ENCODE measurements around the gene CCR6.

The CCR6 gene

GRCh38 chr6:167098825-167099225 lies 24.1 kb upstream of the CCR6 start:
- no peak for DNase-seq (ENCODE audit: low spot score)

GRCh38 chr6:167099707-167100106 lies 23.2 kb upstream of the CCR6 start:
- DNase-seq (ENCODE audit: low spot score): no peak

- DNase-seq (ENCODE audit: low spot score): no peak
Observed at GRCh38 chr6:167100241-167100674, 22.6 kb upstream of the CCR6 start.

- DNase-seq (ENCODE audit: low spot score): no peak
Observed at GRCh38 chr6:167102318-167102717, 20.6 kb upstream of the CCR6 start.

- no peak for DNase-seq (ENCODE audit: low spot score)
Observed at GRCh38 chr6:167103041-167103891, 19.6 kb upstream of the CCR6 start.

GRCh38 chr6:167104388-167104787 lies 18.5 kb upstream of the CCR6 start:
- no peak for DNase-seq (ENCODE audit: low spot score)

GRCh38 chr6:167105060-167105459 lies 17.8 kb upstream of the CCR6 start:
- no peak for DNase-seq (ENCODE audit: low spot score)

- DNase-seq (ENCODE audit: low spot score): no peak
Observed at GRCh38 chr6:167106406-167106805, 16.5 kb upstream of the CCR6 start.

- no peak for DNase-seq (ENCODE audit: low spot score)
Observed at GRCh38 chr6:167107787-167108186, 15.1 kb upstream of the CCR6 start.

GRCh38 chr6:167108278-167108677 lies 14.6 kb upstream of the CCR6 start:
- DNase-seq (ENCODE audit: low spot score): no peak

- DNase-seq (ENCODE audit: low spot score): no peak
Observed at GRCh38 chr6:167109651-167110050, 13.2 kb upstream of the CCR6 start.

- no peak for DNase-seq (ENCODE audit: low spot score)
Observed at GRCh38 chr6:167111597-167111996, 11.3 kb upstream of the CCR6 start.

GRCh38 chr6:167112421-167112820 lies 10.5 kb upstream of the CCR6 start:
- DNase-seq (ENCODE audit: low spot score): no peak

GRCh38 chr6:167113047-167113754 lies 9.7 kb upstream of the CCR6 start:
- no peak for DNase-seq (ENCODE audit: low spot score)

GRCh38 chr6:167113935-167114910 lies 8.7 kb upstream of the CCR6 start:
- DNase-seq (ENCODE audit: low spot score): no peak

- DNase-seq (ENCODE audit: low spot score): no peak
Observed at GRCh38 chr6:167115054-167115453, 7.8 kb upstream of the CCR6 start.

GRCh38 chr6:167116109-167116837 lies 6.6 kb upstream of the CCR6 start:
- DNase-seq (ENCODE audit: low spot score): no peak

- DNase-seq (ENCODE audit: low spot score): no peak
Observed at GRCh38 chr6:167116838-167117228, 6.1 kb upstream of the CCR6 start.

- DNase-seq (ENCODE audit: low spot score): no peak
Observed at GRCh38 chr6:167118006-167118405, 4.9 kb upstream of the CCR6 start.

- no peak for DNase-seq (ENCODE audit: low spot score)
Observed at GRCh38 chr6:167118839-167119238, 4.1 kb upstream of the CCR6 start.

All from AG08395 (cell line).